ENCODE data around the gene CNTF.
A peak's percentile ranks its signal among the peaks of the same experiment; 100 is the strongest.

The CNTF gene

DNA sequence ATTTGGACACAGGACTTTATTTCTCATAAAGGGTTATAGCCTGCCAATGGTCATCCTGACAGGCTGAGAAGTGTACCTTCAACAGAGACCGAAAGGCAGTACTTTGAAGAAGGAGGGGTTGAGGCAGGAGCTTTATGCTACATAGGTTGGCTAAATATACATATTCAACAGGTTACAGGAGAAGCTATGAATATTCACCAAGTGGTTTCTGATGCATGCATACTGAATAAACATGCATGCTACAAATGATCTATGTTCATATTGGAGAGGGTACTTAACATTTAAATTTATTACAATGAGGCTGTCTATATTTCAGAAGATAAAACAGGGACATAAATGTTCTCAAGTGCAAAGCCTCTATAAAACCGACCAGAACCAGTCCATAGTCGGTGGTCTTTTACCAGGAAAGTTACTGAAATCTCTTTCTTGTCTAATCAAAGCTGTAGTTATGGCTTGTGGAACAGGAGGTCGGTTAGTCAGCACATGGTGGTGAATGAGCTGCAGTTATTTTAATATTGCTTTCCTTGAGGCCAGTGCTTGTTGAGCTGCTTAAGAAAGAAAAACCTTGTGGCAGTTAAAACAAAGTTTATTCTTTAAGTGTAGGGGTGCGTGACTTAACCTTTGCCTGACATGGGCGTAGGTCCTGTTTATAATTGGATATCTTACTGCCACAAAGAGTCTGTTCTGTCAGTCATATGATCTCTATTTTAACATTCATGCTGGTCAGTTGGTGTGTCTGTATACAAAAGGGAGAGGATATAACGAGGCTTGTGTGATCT lies 19.5 kb downstream of the CNTF start:
- DNase-seq (ENCODE audit: low read depth in 2 of 3, low spot score in 2 of 3) = no peak

DNA sequence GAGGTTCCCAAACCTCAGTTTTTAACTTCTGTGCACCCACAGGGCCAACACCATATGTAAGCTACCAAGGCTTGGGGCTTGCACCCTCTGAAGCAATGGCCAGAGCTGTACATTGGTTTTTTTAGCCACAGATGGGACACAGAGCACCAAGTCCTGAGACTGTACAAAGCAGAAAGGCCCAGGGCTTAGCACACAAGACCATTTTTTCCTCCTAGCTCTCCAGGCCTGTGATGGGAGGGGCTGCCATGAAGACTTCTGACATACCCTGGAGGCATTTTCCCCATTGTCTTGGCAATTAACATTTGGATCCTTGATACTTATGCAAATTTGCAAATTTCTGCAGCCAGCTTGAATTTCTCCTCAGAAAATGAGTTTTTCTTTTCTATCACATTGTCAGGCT lies 23.4 kb downstream of the CNTF start:
- DNase-seq (ENCODE audit: low read depth in 2 of 3, low spot score in 2 of 3) = no peak

DNA sequence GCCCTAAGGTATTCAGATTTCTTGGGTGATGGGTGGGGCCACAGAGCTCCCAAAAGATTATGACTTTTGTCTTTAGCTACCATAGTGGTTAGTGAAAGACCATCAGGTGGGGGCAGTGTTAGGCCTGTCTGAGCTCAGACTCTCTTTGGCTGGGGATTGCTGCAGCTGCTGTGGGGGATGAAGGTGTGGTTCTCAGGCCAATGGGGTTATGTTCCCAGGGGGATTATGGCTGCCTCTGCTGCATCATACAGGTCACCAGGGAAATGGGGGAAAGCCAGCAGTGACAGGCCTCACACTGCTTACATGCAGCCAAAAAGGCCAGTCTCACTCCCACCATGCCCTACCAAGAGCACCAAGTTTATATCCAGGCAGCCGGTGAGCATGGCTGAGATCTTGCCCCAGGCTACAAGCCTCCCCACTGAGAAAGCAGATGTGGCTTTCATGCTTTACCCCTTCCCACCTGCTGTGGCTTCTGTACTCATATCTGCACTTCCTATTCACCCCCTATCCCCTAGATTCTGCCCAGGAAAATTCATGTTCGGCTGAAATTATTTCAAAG lies 24.8 kb downstream of the CNTF start:
- DNase-seq (ENCODE audit: low read depth in 2 of 3, low spot score in 2 of 3) = no peak

DNA sequence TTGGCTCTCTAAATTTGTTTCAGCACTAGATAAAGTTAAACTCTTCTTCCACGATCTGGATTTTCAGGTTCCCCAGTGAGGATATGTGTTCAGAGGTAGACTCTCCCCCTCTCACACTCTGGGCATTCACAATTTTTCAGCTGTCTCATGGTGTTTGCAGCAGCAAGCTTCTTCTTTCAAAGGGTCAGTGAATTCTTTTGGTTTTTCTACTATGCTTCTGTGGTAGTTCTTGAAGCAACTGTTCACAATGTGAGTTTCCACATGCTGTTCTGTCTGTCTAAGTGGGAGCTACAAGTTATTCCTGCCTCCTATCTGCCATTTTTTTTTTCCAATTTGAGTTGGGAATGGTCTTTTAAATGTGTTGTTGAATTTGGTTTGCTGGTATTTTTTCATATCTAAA lies 25.4 kb downstream of the CNTF start:
- no peak for DNase-seq (ENCODE audit: low read depth in 2 of 3, low spot score in 2 of 3)

DNA sequence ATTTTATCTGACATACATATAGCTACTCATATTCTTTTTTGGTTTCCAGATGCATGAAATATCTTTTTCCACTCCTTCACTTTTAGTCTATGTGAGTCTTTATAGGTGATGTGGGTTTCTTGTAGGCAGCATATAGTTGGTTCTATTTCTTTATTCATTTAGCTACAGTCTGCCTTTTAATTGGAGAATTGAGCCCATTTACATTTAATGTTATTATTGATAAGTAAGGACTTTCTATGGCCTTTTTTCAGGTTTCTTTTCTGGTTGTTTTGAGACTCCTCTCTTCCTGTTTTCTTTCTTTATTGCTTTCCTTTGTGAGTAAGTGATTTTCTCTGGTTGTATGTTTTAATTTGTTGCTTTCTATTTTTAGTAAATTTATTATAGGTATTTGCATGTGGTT lies 27.2 kb downstream of the CNTF start:
- no peak for DNase-seq (ENCODE audit: low read depth in 2 of 3, low spot score in 2 of 3)

DNA sequence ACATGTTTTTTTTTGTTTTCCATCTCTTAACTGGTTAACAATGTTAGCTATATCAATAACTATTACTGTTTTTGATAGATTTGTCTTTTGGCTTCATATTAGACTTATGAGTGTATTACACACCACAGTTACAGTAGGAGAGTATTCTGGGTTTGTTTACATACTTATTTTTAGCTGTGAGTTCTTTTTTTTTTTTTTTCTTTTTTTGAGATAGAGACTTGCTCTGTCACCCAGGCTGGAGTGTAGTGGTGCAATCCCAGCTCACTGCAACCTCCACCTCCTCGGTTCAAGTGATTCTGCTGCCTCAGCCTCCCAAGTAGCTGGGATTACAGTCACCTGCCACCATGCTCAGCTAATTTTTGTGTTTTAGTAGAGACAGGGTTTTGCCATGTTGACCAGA lies 28.0 kb downstream of the CNTF start:
- no peak for DNase-seq (ENCODE audit: low read depth in 2 of 3, low spot score in 2 of 3)

DNA sequence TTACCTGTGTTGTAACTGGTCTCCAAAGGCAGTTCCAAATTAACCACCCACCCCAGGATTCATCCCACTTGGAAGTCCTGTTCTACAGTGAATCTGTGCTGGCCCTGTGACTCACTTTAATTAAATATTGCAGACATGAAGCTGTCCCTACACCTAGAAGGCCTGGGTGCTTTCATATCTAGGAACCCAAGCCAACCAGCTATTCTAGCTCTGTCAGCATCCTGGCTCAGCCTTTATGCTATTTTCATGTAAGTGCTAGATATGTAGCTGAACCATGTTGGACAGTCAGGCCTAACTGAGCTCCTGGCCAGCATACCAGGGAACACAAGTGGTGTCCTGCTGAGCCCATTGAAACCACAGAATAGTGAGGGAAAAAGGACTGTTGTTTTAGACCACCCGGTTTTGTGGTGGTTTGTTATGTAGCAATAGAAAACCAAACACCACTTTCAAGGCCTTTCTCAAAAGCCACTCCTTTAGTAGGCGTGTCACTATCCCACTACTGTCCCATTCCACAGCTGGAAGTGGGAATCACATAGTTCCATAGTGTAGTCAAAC lies 30.3 kb downstream of the CNTF start:
- DNase-seq (ENCODE audit: low read depth in 2 of 3, low spot score in 2 of 3) = no peak

DNA sequence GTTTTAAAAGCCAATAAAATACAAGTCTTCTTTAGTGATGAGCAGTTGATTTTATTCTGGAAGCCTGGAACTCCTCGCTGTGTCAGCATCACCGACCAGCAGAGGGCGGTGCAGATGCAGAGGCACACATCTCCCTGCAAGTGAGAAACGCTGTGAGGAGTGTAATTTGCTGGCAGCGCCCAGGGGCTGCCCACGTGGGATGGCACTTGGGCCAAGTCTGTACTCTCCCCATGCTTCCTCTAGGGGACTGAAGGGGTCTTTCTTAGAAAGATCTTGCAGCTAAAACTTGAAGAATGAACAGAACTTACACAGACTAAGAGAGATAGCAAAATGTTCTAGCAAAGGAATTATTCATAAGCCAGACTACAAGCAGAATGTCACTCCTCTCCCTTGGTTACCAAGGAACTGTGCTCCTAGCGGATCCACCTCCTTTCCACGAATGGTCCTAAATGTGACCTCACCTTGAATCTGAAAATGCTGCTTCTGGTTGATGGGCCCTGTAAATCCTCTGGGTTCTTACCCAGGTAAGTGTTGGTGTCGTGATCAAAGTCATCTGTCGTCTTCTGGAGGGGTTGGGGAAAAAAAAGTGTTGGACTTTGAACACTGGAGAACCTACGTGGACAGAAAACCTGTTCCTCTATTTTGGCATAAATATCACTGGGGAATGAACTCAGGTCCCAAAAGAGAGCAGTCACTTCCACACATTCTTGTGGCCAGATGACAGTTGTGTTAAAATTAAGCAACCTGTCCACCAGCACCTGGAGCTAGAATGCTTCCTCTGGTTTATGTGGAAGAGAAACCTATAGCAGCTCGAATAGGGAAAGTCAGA lies 31.8 kb downstream of the CNTF start:
- peak; percentile 36 to 49 (median 42) for DNase-seq (ENCODE audit: low read depth in 2 of 3, low spot score in 2 of 3)

DNA sequence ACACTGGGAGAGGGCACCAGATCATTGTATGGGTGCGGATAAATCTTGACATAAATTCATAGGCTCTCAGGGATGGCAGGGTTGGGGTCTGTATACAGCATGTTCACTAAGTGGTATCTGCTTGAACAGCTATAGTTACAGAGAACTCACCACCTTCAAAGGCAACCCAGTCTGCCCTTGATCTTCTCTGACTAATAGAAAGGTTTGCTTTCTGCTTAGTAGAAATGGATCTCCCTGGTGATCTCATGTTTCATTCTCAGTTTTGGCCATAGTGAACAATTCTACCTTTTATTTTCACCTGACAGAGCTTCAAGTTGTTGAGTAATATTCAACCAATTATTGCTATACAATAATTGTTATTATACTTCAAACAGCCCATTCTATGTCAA lies 32.4 kb downstream of the CNTF start:
- DNase-seq (ENCODE audit: low read depth in 2 of 3, low spot score in 2 of 3) = no peak

DNA sequence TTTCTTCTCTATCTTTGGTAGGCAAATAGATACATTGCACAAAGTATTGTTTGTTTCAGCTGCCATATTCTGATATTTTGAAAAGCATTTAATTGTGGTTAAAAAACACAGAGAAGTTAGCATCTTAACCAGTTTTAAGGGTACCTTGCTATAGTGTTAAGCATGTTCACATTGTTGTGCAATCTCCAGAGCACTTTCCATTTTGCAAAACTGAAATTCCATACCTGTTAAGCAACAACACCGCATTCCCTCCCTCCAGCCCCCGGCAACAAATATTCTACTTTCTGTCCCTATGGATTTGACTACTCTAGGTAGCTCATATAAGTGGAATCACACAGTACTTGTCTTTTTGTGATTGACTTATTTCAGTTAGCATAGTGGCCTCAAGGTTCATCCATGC lies 33.9 kb downstream of the CNTF start:
- DNase-seq (ENCODE audit: low read depth in 2 of 3, low spot score in 2 of 3) = no peak

DNA sequence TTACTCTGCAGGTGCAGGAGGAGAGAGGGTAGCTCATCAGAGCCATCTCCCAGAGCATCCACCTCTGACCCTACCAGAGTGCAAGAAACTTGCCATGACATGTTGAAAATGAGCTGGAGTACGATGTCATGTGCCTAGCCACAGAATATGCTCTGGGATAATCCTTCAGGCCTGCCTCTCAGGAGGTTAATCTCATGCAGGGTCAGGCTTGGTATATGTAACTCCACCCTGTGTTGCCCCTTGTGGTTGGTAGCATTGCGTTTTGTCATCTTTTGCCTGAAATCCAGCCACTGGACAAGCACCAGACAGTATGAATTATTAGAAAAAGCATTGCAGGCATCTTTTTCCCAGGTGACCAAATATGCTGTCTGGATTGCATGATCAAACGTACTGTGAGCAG lies 36.2 kb downstream of the CNTF start:
- no peak for DNase-seq (ENCODE audit: low read depth in 2 of 3, low spot score in 2 of 3)

DNA sequence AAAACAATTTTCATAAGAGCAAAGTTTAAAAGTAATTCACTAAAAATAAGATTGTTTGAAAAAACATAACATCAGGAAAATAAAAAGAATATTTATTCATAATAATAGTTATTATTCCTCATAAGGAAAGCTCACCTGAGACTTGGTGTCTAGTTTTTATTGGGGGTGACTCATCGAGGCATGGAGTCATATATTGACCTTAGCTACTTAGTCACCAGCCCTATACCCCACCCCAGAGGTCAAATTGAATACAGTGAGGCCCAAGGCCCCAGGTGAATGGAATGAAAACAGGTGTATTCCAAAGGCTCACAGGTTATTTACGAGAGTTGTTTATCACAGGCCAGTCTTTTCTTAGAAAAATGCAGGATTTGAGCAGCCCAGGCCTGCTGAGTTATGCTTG lies 36.9 kb downstream of the CNTF start:
- no peak for DNase-seq (ENCODE audit: low read depth in 2 of 3, low spot score in 2 of 3)

DNA sequence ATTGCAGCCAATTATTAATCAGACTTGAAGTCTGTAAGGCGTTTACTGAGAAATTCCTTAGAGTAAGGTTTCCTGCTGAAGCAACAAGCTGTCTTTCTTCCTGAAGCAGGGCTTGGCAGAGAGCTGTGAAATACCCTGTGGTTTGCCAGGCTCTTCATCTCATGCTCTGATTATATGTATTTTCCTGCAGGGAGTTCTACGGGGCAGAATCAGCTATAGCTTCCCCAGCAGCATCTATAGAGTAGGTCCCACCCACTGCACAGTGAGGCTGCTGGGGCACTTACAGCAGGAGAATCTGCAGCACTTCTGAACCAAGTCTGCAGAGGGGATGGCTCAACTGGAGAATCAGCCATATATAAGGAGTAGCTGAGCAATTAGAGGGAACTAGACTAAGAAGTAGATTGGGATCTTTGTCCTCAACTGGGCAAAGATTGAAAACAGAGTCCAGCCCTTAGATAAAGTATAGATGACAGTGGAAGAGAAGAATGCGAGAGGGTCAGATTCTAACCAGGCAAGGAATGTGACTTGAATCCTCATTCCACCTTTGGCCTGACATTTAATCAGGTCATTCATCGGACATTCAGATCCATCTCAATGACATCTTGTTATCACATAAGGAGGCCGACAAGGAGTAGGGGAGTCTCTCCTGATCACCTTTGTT lies 37.6 kb downstream of the CNTF start:
- DNase-seq (ENCODE audit: low read depth in 2 of 3, low spot score in 2 of 3) = no peak

DNA sequence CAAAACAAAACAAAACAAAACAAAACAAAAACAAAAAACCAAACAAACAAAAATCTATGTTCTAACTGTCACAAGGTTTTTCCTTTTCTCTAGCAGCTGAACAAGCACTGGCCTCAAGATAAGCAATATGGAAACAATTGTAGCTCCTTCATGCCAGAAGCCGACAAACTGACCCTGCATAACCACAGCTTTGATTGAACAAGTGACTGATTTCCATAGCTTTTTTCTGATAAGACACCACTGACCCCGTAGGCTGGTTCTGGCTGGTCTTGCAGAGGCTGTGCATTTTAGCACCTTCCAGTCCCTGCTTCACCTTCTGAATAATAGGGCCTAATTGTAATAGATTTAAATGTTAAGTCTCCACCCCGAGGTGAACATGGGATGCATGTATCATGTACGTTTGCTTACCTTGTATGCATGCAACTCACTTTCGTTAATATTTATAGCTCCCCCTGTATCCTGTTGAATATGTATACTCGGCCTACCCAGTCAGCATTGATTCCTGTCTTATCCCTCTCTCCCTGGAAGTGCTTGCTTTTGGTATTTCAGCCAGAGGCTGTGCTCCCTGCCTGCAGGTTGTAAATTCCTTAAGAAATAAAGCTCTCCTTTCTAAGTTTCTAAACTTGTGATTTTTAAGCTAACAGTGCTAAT lies 49.6 kb downstream of the CNTF start:
- DNase-seq (ENCODE audit: low read depth in 2 of 3, low spot score in 2 of 3) = no peak

DNA sequence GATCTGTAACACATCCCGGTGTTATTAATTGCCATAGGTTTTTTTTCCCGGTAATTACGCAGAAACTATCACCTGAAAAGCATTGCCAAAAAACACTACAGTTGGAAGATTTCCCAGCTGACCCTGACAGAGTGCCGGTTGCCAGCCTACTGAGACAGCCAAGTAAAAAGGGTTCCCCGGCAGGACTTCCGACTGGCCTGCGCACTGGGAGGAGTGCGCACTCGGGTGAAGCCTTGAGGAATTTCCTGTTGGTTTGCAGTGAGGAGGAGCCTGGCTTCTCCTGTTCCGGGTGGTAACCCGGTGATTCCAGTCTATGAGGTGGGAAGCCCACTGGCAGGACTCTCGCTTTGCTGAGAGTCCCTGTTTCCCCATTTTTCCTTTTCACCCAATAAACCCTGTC lies 52.1 kb downstream of the CNTF start:
- DNase-seq (ENCODE audit: low read depth in 2 of 3, low spot score in 2 of 3) = no peak
